Urinary bladder (tissue), 4 donors: Measurements from ENCODE around the gene ISCU. TPM values are rescaled to one million over a fixed set of nuclear protein-coding genes. Genes with fewer than 3 reads are reported as not detected.

Source experiments
- DNase-seq: peaks from one replicate; pipeline ENCODE4 v3.0.0-alpha.2; 2015; ENCODE audit errors: extremely low spot score
- H3K27ac ChIP-seq: one replicate; pipeline ENCODE4 v1.5.1; 2013; ENCODE audit warnings: low read depth, mild to moderate bottlenecking, moderate library complexity
- H3K36me3 ChIP-seq: one replicate; pipeline ENCODE4 v1.6.1; 2013; ENCODE audit warnings: mild to moderate bottlenecking, moderate library complexity; ENCODE audit not compliant: insufficient read depth
- H3K4me1 ChIP-seq: one replicate; pipeline ENCODE4 v1.6.1; 2013; ENCODE audit warnings: mild to moderate bottlenecking, moderate library complexity; ENCODE audit not compliant: insufficient read depth
- H3K4me3 ChIP-seq: one replicate; pipeline ENCODE4 v1.5.1; 2013; ENCODE audit warnings: low read depth, low read length
- WGBS: extraction: QIAGEN DNeasy Blood & Tissue Kit; methylation state at CpG from one replicate; pipeline ENCODE4 v1.1.7; 2013; 5-methylcytosine and 5-hydroxymethylcytosine counted together
- polyA plus RNA-seq: library from polyadenylated mRNA; stranded (reverse); fragments of 200-250 nt; gene quantifications from one replicate; pipeline ENCODE4 v1.2.3, GENCODE V29; 2013
- total RNA-seq: library from RNA; depleted of rRNA; stranded (reverse); fragments of >200 nt; gene quantifications from one replicate; pipeline ENCODE4 v1.2.3, GENCODE V29; 2014
- donor health status: healthy with polysubstance abuse.
- donor health status: healthy.

ISCU gene
- total and polyA plus RNA-seq, 2 donors = 91.3 to 210 TPM

GRCh38 chr12:108602976-108603704 lies 40.7 kb downstream of the ISCU start:
- no peak overlapping the region for H3K4me3 ChIP-seq
- H3K27ac ChIP-seq = no peak overlapping the region
- no peaks in the 10 kb centered on the region for H3K4me1 ChIP-seq
- 83% methylated on average over 15 of the region's 15 CpGs for WGBS
- H3K36me3 ChIP-seq = no peaks in the 10 kb centered on the region
- DNase-seq = no peak

GRCh38 chr12:108603743-108604142 lies 41.3 kb downstream of the ISCU start:
- WGBS = 85% methylated on average over 4 of the region's 4 CpGs
- no peak for DNase-seq

DNA sequence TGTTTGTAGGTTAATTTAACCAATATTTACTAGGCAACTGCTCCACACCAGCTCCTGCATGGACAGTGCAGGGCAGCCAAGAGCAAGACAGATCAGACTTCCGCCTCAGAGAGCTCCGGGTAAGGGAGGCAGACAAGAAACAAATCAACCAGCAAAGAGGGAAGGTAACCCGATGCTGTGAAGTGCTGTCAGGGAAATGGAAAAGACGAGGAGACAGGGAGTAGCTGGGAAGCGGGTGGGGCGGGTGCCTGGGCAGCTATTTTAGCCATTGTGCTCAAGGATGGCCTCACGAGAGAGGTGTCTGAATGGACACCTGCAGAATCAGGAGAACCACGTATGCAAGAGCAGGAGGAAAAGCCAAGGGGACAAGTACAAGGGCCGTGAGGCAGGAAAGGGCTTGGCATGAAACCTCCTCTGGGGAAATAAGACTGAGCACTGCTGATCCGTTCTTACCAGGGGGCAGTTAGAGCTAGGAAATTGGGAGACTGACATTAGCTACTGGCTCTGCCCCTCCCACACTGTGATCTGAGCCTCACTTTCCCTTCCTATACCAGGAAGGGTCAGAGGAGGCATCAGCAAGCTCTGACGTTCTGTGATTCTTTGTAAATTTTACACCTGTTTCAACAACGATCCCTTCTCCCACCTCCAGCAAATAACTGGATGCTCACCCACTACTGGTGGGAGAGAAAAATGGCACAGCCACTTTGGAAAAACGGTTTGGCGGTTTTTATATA lies 42.0 kb downstream of the ISCU start:
- DNase-seq = no peak
- H3K36me3 ChIP-seq = no peaks in the 10 kb centered on the region
- no peak overlapping the region for H3K27ac ChIP-seq
- H3K4me3 ChIP-seq = no peak overlapping the region
- WGBS = 51% methylated on average over 14 of the region's 14 CpGs
- no peaks in the 10 kb centered on the region for H3K4me1 ChIP-seq

More at GRCh38 chr12:108603743-108604142, 41.3 kb downstream of the ISCU start:
- Histone ChIP-seq H3K36me3 (no peaks in the 10 kb centered on the region), H3K27ac (no peak overlapping the region), H3K4me3 (no peak overlapping the region), H3K4me1 (no peaks in the 10 kb centered on the region)

GRCh38 chr12:108605000-108605689 lies 42.7 kb downstream of the ISCU start:
- DNase-seq = no peak
- Histone ChIP-seq H3K4me3 (no peak overlapping the region), H3K36me3 (no peaks in the 10 kb centered on the region), H3K27ac (no peak overlapping the region), H3K4me1 (no peaks in the 10 kb centered on the region)
- 69% methylated on average over 3 of the region's 3 CpGs for WGBS

GRCh38 chr12:108605690-108606406 lies 43.5 kb downstream of the ISCU start:
- H3K36me3 ChIP-seq = no peaks in the 10 kb centered on the region
- DNase-seq = no peak
- no peak overlapping the region for H3K4me3 ChIP-seq
- no peaks in the 10 kb centered on the region for H3K4me1 ChIP-seq
- H3K27ac ChIP-seq = no peak overlapping the region
- WGBS = 98% methylated on average over 4 of the region's 4 CpGs

DNA sequence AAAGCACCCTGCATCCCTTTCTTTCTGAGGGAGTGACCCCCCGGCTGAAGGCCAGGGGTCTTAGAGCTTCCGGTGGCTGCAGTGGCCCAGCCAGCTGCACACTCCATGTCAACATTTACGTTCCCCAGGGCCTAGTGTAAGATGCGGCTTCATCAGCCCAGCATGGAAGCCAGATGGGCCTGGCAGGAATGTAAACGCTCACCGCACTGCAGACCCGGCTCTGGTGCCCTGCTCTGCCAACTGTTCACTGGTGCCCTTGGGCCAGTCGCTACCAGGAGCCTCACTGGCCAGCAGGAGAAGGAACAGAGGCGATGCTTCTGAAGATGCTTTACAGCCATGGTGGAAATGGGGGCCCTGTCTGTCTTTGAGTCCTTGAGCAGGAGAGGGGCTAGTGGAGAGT lies 44.1 kb downstream of the ISCU start:
- no peak for DNase-seq
- no peak overlapping the region for H3K27ac ChIP-seq
- H3K4me3 ChIP-seq = no peak overlapping the region
- no peaks in the 10 kb centered on the region for H3K36me3 ChIP-seq
- 63% methylated on average over 9 of the region's 9 CpGs for WGBS
- H3K4me1 ChIP-seq = no peaks in the 10 kb centered on the region

- no peak overlapping the region for H3K27ac ChIP-seq
- 91% methylated on average over 10 of the region's 10 CpGs for WGBS
- no peak overlapping the region for H3K4me3 ChIP-seq
- no peak for DNase-seq
- no peaks in the 10 kb centered on the region for H3K4me1 ChIP-seq
- H3K36me3 ChIP-seq = no peaks in the 10 kb centered on the region
These were observed 45.7 kb downstream of the ISCU start for GRCh38 chr12:108607981-108608600.

DNA sequence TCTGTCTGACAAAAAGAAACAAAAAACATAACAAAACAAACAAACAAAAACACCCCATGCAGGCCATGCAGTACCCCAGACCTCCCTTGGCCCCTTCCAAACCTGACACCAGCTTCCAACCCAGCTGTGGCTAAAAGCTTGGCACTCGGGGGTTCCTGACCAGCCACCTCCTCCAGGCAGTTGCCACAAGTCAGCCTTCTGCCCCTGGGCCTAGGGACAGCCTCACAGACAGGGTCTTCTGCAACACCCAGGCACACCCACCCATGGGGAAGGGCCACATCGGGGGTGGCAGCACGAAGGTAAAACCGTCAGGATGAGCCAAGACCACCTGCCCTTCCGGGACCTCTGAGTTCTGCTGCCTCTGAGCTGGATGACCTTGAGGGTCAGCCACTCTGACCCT lies 46.2 kb downstream of the ISCU start:
- no peaks in the 10 kb centered on the region for H3K4me1 ChIP-seq
- no peak for DNase-seq
- 85% methylated on average over 5 of the region's 5 CpGs for WGBS
- no peak overlapping the region for H3K27ac ChIP-seq
- H3K4me3 ChIP-seq = no peak overlapping the region
- no peaks in the 10 kb centered on the region for H3K36me3 ChIP-seq

DNA sequence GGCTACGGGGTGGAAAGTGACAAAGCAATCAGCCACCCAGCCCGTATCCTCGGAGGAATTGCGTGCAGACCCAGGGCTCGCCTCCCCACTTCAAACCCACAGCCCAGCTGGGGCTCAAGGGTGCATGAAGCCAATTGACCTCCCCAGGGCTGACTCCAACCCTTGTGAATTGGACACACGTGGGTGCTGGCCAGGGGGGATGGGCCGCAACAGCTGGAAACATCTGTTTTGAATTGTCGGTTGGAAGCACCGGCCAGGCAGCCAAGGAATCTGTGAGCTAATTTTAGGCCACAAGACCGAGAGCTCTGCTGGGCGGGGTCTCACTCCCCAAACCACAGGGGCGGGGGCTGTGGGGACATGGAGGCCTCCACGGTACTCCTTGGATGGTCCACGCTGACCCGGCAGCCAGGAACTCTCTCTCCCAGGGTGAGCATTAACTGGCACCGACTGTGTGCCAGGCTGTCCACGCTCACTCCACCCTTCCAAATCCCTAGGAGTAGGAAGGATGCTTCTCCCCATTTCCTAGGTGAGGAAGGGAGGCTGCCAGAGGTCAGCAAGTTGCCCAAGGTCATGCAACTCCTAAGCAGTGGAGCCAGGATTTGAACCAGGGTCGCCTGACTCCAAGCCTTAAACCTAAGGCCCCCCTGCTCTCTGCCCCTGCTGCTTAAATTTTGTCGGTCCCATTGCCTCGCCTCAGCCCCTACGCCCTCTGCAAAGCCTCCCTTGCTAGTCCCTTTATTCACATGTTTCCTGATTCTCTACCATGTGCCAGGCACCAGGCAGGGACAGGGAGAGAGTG lies 47.3 kb downstream of the ISCU start:
- H3K4me3 ChIP-seq = no peak overlapping the region
- H3K4me1 ChIP-seq = no peaks in the 10 kb centered on the region
- no peaks in the 10 kb centered on the region for H3K36me3 ChIP-seq
- peak; percentile 80 for DNase-seq
- H3K27ac ChIP-seq = no peak overlapping the region
- 34% methylated on average over 21 of the region's 21 CpGs for WGBS

GRCh38 chr12:108610336-108610815 lies 48.0 kb downstream of the ISCU start:
- Histone ChIP-seq H3K36me3 (no peaks in the 10 kb centered on the region), H3K27ac (no peak overlapping the region), H3K4me3 (no peak overlapping the region), H3K4me1 (no peaks in the 10 kb centered on the region)
- no peak for DNase-seq
- WGBS = 88% methylated on average over 8 of the region's 8 CpGs

- no peak for DNase-seq
- no peaks in the 10 kb centered on the region for H3K4me1 ChIP-seq
- no peaks in the 10 kb centered on the region for H3K36me3 ChIP-seq
- H3K27ac ChIP-seq = no peak overlapping the region
- no peak overlapping the region for H3K4me3 ChIP-seq
- 80% methylated on average over 15 of the region's 15 CpGs for WGBS
These were observed 48.6 kb downstream of the ISCU start for GRCh38 chr12:108610856-108611605.

GRCh38 chr12:108611884-108612415 lies 49.6 kb downstream of the ISCU start:
- H3K36me3 ChIP-seq = no peaks in the 10 kb centered on the region
- H3K4me3 ChIP-seq = no peak overlapping the region
- WGBS = 65% methylated on average over 5 of the region's 5 CpGs
- DNase-seq = no peak
- H3K27ac ChIP-seq = no peak overlapping the region
- H3K4me1 ChIP-seq = no peaks in the 10 kb centered on the region
